Esophagus muscularis mucosa (tissue), 4 donors: ENCODE data around the gene NLRC4. TPM values are rescaled to one million over a fixed set of nuclear protein-coding genes. Genes with fewer than 3 reads are reported as not detected.

Experiments used
- DNase-seq: peaks from one replicate; pipeline ENCODE4 v3.0.0-alpha.2; 2017; ENCODE audit errors: extremely low spot score
- H3K27ac ChIP-seq, 4 donors: fragments of 200-600 bp; sonication (generic); replicated peaks in 1 of 4; 1 replicate in 3 of 4; 2 replicates in 1 of 4; pipeline ENCODE4 v1.5.1; 2016 to 2019; ENCODE audit warnings: mild to moderate bottlenecking in 1 of 4
- H3K27me3 ChIP-seq, 4 donors: fragments of 200-600 bp; sonication (generic); one replicate each; pipeline versions ENCODE4 v1.5.1 to v1.6.0; 2016 to 2019
- H3K36me3 ChIP-seq, 4 donors: fragments of 200-600 bp; sonication (generic); one replicate each; pipeline ENCODE4 v1.5.1; 2016 to 2019
- H3K4me1 ChIP-seq, 4 donors: fragments of 200-600 bp; sonication (generic); one replicate each; pipeline ENCODE4 v1.5.1; 2016 to 2019
- H3K4me3 ChIP-seq, 4 donors: fragments of 200-600 bp; sonication (generic); 1 replicate in 2 of 4; 2 replicates in 2 of 4; pipeline ENCODE4 v1.5.1; 2016 to 2019; ENCODE audit warnings: mild to moderate bottlenecking in 4 of 4, moderate library complexity in 1 of 4
- H3K9me3 ChIP-seq, 4 donors: fragments of 200-600 bp; sonication (generic); 1 replicate in 3 of 4; 2 replicates in 1 of 4; pipeline ENCODE4 v1.5.1; 2016 to 2019
- EP300 ChIP-seq: sonication (generic); formaldehyde crosslinking; IDR thresholded peaks from one replicate; pipeline ENCODE4 v1.6.1; 2017; ENCODE audit warnings: antibody characterized with exemption
- POLR2A ChIP-seq: fragments of 450-650 bp; IDR thresholded peaks from one replicate; pipeline ENCODE4 v1.6.1; 2017; ENCODE audit warnings: antibody characterized with exemption, moderate library complexity, mild to moderate bottlenecking, low read depth
- POLR2AphosphoS5 ChIP-seq, 2 donors: sonication (generic); formaldehyde crosslinking; IDR thresholded peaks; one replicate each; pipeline ENCODE4 v1.6.1; 2017; ENCODE audit warnings: antibody characterized with exemption in 2 of 2
- WGBS: methylation state at CpG from one replicate; pipeline ENCODE4 v1.1.5; 2018; 5-methylcytosine and 5-hydroxymethylcytosine counted together
- intact Hi-C: fragments of 100-400 bp; cut with DNase I; formaldehyde crosslinking; loops from one replicate; pipeline ENCODE4 v1.15.1; 2023
- total RNA-seq, 4 donors: library from RNA; depleted of rRNA; stranded (reverse); fragments of >200 nt; gene quantifications; one replicate each; pipeline versions ENCODE4 v1.1.0 to v1.2.1, GENCODE V29; 2016
- TF ChIP-seq, protein P1 (sequence below), 3 experiments: fragments of 200-600 bp in 2 of 3; fragments of 450-650 bp in 1 of 3; sonication (generic) in 2 of 3; IDR thresholded peaks; one replicate each; pipeline ENCODE4 v1.5.1; 2017 to 2019; ENCODE audit warnings: antibody characterized with exemption in 3 of 3, mild to moderate bottlenecking in 2 of 3, moderate library complexity in 1 of 3

Gene NLRC4
- total RNA-seq, 4 donors from 2014 or later, result 0.42 to 3.1 (median 0.70) TPM

DNA sequence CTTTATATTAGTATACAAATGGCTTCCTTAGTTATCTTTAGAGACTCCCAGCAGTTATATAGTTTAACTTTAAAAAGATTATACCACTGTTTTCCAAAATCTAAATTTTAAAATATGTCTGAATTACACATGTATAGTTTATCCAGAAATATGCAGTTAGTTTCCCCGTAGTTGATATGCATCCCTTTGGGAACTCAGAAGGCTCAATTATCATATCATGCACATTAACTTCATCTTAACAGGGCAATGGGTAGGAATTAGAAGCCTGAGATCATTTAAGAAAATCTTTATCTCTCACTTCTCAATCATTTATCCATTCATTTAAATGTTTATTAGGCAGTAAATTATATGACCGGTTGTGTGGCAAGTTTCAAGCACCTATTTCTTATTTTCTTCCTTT lies 27.2 kb downstream of the NLRC4 start:
- Histone ChIP-seq H3K9me3 (no peaks in the 10 kb centered on the region), H3K27ac (no peak overlapping the region), H3K36me3 (no peaks in the 10 kb centered on the region), H3K4me3 (no peak overlapping the region), H3K4me1 (no peaks in the 10 kb centered on the region), H3K27me3 (no peaks in the 10 kb centered on the region)
- no peak for DNase-seq
- 87% methylated on average over 2 of the region's 2 CpGs for WGBS
- intact Hi-C loops, result no loop called here
- TF ChIP-seq, protein P1, sequence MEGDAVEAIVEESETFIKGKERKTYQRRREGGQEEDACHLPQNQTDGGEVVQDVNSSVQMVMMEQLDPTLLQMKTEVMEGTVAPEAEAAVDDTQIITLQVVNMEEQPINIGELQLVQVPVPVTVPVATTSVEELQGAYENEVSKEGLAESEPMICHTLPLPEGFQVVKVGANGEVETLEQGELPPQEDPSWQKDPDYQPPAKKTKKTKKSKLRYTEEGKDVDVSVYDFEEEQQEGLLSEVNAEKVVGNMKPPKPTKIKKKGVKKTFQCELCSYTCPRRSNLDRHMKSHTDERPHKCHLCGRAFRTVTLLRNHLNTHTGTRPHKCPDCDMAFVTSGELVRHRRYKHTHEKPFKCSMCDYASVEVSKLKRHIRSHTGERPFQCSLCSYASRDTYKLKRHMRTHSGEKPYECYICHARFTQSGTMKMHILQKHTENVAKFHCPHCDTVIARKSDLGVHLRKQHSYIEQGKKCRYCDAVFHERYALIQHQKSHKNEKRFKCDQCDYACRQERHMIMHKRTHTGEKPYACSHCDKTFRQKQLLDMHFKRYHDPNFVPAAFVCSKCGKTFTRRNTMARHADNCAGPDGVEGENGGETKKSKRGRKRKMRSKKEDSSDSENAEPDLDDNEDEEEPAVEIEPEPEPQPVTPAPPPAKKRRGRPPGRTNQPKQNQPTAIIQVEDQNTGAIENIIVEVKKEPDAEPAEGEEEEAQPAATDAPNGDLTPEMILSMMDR (IDR thresholded peaks at IDR 0.05), result no peak
- TF ChIP-seq POLR2AphosphoS5 (IDR thresholded peaks at IDR 0.05), result no peak

DNA sequence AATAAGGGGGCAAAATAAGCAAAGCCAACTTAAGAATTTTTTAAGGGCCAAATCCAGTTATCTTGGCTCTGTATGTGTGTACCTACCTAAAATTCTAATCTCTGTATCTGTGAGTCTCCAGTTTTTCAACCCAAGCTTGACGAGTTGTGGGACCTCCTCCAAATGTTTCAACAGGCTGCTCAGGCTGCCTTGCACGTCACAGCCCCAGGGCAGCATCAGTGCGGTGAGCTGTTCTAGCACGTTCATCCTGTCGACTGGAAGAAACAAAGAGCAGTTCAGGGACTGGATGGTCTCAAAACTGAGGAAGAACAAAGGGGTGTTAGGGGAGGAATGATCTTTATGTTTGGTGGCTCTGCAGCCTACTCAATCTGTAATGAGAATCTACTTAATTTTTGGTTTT lies 29.4 kb downstream of the NLRC4 start:
- Histone ChIP-seq H3K27me3 (no peaks in the 10 kb centered on the region), H3K4me3 (no peak overlapping the region), H3K9me3 (no peaks in the 10 kb centered on the region), H3K4me1 (no peaks in the 10 kb centered on the region), H3K36me3 (no peaks in the 10 kb centered on the region), H3K27ac (no peak overlapping the region)
- no peak for TF ChIP-seq POLR2AphosphoS5 (IDR thresholded peaks at IDR 0.05)
- TF ChIP-seq, protein P1 (IDR thresholded peaks at IDR 0.05), result no peak
- no peak for TF ChIP-seq EP300
- intact Hi-C loops, result no loop called here
- WGBS, result 73% methylated on average over 5 of the region's 5 CpGs
- DNase-seq, result peak; percentile 34

DNA sequence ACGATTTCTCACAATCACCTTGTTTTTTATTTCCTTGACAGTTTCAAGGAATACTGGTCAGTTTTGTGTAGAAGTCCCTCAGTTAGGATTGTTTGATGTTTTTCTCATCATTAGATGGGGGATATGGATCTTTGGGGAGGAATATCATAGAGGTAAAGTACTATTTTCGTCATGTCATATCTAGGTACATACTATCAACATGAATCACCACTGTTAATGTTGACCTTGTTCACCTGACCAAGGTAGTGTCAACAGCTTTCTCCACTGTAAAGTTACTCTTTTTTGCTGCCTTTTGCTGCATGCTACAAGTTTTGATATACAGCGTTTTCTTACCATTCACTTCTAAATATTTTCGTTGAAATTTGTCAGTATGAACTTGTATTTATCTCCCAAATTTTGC lies 32.7 kb downstream of the NLRC4 start:
- WGBS, result 97% methylated on average over 4 of the region's 4 CpGs
- Histone ChIP-seq H3K4me1 (no peaks in the 10 kb centered on the region), H3K27me3 (no peaks in the 10 kb centered on the region), H3K27ac (no peak overlapping the region), H3K4me3 (no peak overlapping the region), H3K9me3 (no peaks in the 10 kb centered on the region), H3K36me3 (no peaks in the 10 kb centered on the region)
- intact Hi-C loops, result no loop called here
- no peak for TF ChIP-seq EP300
- TF ChIP-seq POLR2AphosphoS5 (IDR thresholded peaks at IDR 0.05), result no peak
- no peak for TF ChIP-seq POLR2A
- TF ChIP-seq, protein P1 (IDR thresholded peaks at IDR 0.05), result no peak
- no peak for DNase-seq

- H3K4me1 ChIP-seq, result no peaks in the 10 kb centered on the region
- no peak overlapping the region for H3K27ac ChIP-seq
- H3K36me3 ChIP-seq, result peaks cover 0 to 20% (median 3%) of the 10 kb centered on the region in 4 donors
- 28% methylated on average over 1 of the region's 1 CpG for WGBS
- DNase-seq, result no peak
- intact Hi-C loops, result no loop called here
- H3K9me3 ChIP-seq, result no peaks in the 10 kb centered on the region
- H3K4me3 ChIP-seq, result no peak overlapping the region
- H3K27me3 ChIP-seq, result no peaks in the 10 kb centered on the region
- TF ChIP-seq POLR2AphosphoS5 (IDR thresholded peaks at IDR 0.05) (no peak), EP300 (no peak), POLR2A (no peak)
- TF ChIP-seq, protein P1 (IDR thresholded peaks at IDR 0.05), result no peak
These were observed 35.1 kb downstream of the NLRC4 start for GRCh38 chr2:32229635-32230034.

DNA sequence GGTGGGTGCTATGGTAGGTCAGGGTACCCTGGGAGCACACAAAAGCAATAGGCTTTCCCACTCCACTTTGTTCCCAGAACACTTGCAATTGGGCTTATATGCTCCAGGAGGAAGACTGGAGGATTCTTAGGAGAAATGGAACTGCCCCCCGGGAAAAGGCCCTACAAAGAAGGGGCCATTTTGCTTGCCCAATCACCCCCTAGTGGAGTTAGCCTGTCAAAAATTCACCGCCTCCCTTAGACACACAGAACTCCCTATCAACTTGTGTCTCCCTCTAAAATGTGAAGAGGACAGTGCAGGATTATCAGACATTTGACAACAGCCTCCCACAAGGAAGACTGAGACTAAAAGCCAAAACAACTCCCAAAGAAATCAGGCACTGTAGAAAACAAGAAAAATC lies 36.5 kb downstream of the NLRC4 start:
- intact Hi-C loops, result no loop called here
- no peak overlapping the region for H3K4me3 ChIP-seq
- no peaks in the 10 kb centered on the region for H3K9me3 ChIP-seq
- TF ChIP-seq, protein P1 (IDR thresholded peaks at IDR 0.05), result no peak
- TF ChIP-seq POLR2AphosphoS5 (IDR thresholded peaks at IDR 0.05) (no peak), POLR2A (no peak), EP300 (no peak)
- H3K27me3 ChIP-seq, result no peaks in the 10 kb centered on the region
- DNase-seq, result no peak
- H3K36me3 ChIP-seq, result peaks cover 0 to 34% (median 10%) of the 10 kb centered on the region in 4 donors
- H3K27ac ChIP-seq, result no peak overlapping the region
- 77% methylated on average over 2 of the region's 2 CpGs for WGBS
- H3K4me1 ChIP-seq, result no peaks in the 10 kb centered on the region
